Neural progenitor cell (in vitro differentiated cells): ENCODE data around the gene FHAD1.

Experiments
- EZH2 ChIP-seq: fragments of 200-600 bp; sonication (generic); IDR thresholded peaks from 2 replicates; pipeline ENCODE4 v1.6.1; 2017; ENCODE audit warnings: antibody characterized with exemption, mild to moderate bottlenecking, moderate library complexity
- EZH2phosphoT487 ChIP-seq: fragments of 200-600 bp; sonication (generic); IDR thresholded peaks from 2 replicates; pipeline ENCODE4 v1.6.1; 2017; ENCODE audit warnings: antibody characterized with exemption
- TF ChIP-seq, protein P1 (sequence below): fragments of 200-600 bp; sonication (generic); IDR thresholded peaks from 2 replicates; pipeline ENCODE4 v1.5.1; 2017; ENCODE audit warnings: antibody characterized with exemption, mild to moderate bottlenecking

DNA sequence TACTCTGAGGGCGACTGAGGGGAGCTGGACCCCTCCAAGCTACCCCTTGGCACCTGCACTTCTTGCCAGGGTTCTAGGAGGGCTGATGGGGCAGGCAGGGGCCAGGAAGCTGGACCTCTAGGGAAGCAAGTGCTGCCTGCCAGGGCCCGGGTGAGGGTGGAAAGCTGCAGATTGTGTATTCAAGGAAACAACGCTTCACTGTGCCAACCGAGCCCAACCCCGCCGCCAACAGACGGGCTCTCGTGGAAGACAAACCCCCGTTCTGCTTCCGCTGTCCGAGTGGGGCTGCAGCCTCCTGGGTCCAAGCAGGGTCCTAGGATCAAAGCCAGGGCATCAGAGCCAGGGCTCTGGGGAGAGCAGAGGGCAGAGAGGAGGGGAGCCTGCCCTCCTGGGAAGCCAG, 165.8 kb downstream of the FHAD1 start:
- TF ChIP-seq EZH2 (no peak), EZH2phosphoT487 (no peak)
- TF ChIP-seq, protein P1, sequence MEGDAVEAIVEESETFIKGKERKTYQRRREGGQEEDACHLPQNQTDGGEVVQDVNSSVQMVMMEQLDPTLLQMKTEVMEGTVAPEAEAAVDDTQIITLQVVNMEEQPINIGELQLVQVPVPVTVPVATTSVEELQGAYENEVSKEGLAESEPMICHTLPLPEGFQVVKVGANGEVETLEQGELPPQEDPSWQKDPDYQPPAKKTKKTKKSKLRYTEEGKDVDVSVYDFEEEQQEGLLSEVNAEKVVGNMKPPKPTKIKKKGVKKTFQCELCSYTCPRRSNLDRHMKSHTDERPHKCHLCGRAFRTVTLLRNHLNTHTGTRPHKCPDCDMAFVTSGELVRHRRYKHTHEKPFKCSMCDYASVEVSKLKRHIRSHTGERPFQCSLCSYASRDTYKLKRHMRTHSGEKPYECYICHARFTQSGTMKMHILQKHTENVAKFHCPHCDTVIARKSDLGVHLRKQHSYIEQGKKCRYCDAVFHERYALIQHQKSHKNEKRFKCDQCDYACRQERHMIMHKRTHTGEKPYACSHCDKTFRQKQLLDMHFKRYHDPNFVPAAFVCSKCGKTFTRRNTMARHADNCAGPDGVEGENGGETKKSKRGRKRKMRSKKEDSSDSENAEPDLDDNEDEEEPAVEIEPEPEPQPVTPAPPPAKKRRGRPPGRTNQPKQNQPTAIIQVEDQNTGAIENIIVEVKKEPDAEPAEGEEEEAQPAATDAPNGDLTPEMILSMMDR: no peak
